A673 (cell line): ENCODE measurements around the gene TTI1.

ENCODE experiments used
- CTCF ChIP-seq: fragments of 300-800, 200-600 bp; sonication (generic); conservative IDR thresholded peaks from 2 replicates; pipeline ENCODE4 v1.5.1; 2017; ENCODE audit warnings: low read depth, mild to moderate bottlenecking, antibody characterized with exemption, low read length, moderate library complexity, mixed read lengths
- EZH2 ChIP-seq: fragments of 200-600 bp; sonication (generic); IDR thresholded peaks from 2 replicates; pipeline ENCODE4 v1.6.1; 2017; ENCODE audit warnings: borderline replicate concordance, low read depth, mild to moderate bottlenecking, mixed read lengths, antibody characterized with exemption, low read length; ENCODE audit not compliant: poor library complexity, severe bottlenecking

GRCh38 chr20:38008233-38008944, 24.9 kb downstream of the TTI1 start:
- no peak for TF ChIP-seq CTCF
- no peak for TF ChIP-seq EZH2
